Immature natural killer cell (primary cell): ENCODE data around the gene MUSTN1. TPM values are rescaled to one million over a fixed set of nuclear protein-coding genes. Genes with fewer than 3 reads are reported as not detected.

ENCODE experiments used
- DNase-seq, 3 donors: peaks; one replicate each; pipeline ENCODE4 v3.0.0; 2022; ENCODE audit warnings: mixed read lengths in 1 of 3
- H3K27ac Mint-ChIP-seq, 6 donors: one replicate each; pipeline ENCODE4 v1.8.0; 2020; ENCODE audit warnings: mixed read lengths in 6 of 6, mild to moderate bottlenecking in 5 of 6, inconsistent platforms in 4 of 6, moderate library complexity in 3 of 6
- H3K27me3 Mint-ChIP-seq, 3 donors: one replicate each; pipeline ENCODE4 v1.8.0; 2020 to 2021; ENCODE audit warnings: low read depth in 3 of 3, mild to moderate bottlenecking in 3 of 3, mixed read lengths in 3 of 3, moderate library complexity in 3 of 3, inconsistent platforms in 1 of 3
- H3K36me3 Mint-ChIP-seq, 3 donors: one replicate each; pipeline ENCODE4 v1.8.0; 2020; ENCODE audit warnings: mixed read lengths in 3 of 3, inconsistent platforms in 2 of 3, mild to moderate bottlenecking in 2 of 3
- H3K4me1 Mint-ChIP-seq, 2 donors: one replicate each; pipeline ENCODE4 v1.8.0; 2020; ENCODE audit warnings: inconsistent platforms in 2 of 2, mild to moderate bottlenecking in 2 of 2, mixed read lengths in 2 of 2, moderate library complexity in 1 of 2
- H3K4me3 Mint-ChIP-seq, 5 donors: one replicate each; pipeline ENCODE4 v1.8.0; 2020; ENCODE audit warnings: mild to moderate bottlenecking in 5 of 5, mixed read lengths in 5 of 5, inconsistent platforms in 3 of 5, moderate library complexity in 3 of 5
- H3K9me3 Mint-ChIP-seq, 6 donors: one replicate each; pipeline ENCODE4 v1.8.0; 2020; ENCODE audit warnings: mild to moderate bottlenecking in 6 of 6, mixed read lengths in 6 of 6, inconsistent platforms in 4 of 6, moderate library complexity in 3 of 6
- polyA plus RNA-seq, 3 donors: library from polyadenylated mRNA; unstranded; fragments of 300-500 nt; fragmentation: Illumina TruSeq; gene quantifications; one replicate each; pipeline ENCODE4 v1.2.3, GENCODE V29; 2021

The MUSTN1 gene
- polyA plus RNA-seq, 3 donors from 2014 or later: not detected

DNA sequence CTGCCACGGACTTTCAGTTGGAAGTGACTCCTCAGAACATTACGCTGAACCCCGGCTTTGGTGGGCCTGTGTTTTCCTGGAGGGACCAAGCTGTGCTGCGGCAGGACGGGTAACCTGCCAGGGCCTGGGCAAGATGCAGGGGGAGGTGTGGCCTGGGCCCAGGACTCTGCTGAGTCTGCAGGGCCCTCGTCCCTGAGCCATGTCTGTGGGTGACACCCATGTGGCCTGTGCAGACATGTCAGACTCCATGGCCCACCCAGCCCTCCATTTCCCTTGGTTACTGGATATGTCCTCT lies 45.1 kb downstream of the MUSTN1 start:
- Mint-ChIP-seq H3K9me3 (no peaks in the 10 kb centered on the region), H3K4me1 (no peaks in the 10 kb centered on the region), H3K4me3 (no peak overlapping the region), H3K27me3 (peaks cover 2 to 3% (median 2%) of the 10 kb centered on the region in 3 donors), H3K36me3 (no peaks in the 10 kb centered on the region), H3K27ac (no peak overlapping the region)
- no peak for DNase-seq

DNA sequence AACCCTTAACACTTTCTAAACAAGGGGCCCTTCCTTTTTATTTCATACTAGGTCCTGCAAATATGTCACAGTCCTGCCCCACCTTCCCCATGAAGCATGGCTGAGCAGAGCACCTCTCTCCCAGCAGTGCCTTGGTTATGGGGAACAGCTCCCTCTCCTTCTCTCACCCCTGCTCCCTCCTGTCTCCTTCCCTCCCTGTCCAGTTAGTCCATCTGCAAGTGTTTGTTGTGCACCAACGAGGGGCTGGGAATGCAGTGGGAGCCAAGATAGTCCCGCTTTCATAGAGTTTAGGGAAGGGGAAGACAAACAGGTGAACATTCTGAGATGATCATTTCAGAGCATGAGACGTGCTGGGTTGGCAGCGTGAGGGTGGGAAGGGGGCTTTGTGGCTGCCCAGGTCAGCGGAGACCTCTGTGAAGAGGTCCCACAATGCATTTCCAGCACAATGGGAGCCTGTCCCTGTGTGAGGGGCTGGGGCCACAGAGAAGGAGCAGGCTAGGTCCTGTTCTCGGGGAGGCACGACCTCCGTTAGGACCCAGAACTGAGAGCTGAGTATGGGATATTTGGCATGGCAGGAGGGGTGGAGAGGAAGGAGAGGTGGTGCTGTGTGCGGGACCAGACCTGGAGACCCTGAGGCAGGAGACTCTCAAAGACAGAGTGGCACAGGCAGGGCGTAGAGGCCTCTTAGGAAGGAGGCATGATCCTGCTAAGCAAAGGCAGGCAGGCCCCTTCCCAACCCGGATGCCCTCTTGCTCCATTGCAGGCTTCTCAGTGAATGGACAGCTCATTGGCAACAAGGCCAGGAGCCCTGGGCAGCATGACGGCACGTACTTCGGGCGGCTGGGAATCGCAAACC lies 45.7 kb downstream of the MUSTN1 start:
- Mint-ChIP-seq H3K36me3 (no peaks in the 10 kb centered on the region), H3K9me3 (no peaks in the 10 kb centered on the region), H3K27ac (no peak overlapping the region), H3K4me1 (no peaks in the 10 kb centered on the region), H3K4me3 (no peak overlapping the region), H3K27me3 (peaks cover 2 to 4% (median 3%) of the 10 kb centered on the region in 3 donors)
- DNase-seq: no peak

DNA sequence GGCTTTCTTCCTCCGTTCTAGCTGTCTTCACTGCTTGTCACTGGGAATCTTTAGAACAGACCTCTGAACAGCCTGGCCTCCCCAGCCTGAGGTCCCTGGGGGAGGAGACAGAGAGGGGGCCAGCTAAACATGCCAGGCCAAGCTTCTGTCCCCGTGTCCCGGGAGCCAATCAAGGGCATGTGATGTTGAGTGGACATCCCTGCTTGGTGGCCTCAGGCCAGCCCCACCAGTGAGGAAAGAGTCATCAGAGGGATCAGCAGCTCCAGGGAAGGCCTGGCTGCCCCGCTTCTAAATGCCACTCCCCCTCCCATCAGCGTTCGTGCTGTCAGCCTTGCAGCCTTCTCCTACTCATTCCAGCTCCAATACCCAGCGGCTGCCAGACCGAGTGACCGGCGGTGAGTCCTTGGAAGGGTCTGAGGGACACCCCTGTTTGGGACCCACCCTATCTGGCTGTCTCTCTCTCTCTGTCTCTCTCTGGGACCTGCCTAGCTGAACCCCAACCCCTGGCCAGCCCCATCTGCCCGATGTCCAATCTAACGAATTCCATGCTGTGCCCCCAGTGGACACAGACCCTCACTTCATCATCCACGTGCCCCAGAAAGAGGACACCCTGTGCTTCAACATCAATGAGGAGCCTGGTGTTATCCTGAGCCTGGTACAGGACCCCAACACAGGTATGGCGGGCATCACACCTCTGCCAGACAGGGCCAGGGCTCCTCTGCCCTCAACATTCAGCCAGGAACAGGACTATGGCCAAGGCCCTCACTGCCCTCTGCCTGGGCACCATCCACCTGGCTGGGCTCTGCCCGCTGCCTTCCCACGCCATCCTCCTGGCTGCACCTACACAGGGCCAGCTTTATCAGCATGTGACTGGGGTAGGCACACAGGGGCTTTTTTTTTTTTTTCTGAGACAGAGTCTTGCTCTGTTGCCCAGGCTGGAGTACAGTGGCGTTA lies 46.9 kb downstream of the MUSTN1 start:
- no peak overlapping the region for H3K27ac Mint-ChIP-seq
- no peak overlapping the region for H3K4me3 Mint-ChIP-seq
- H3K36me3 Mint-ChIP-seq: no peaks in the 10 kb centered on the region
- H3K9me3 Mint-ChIP-seq: no peaks in the 10 kb centered on the region
- H3K27me3 Mint-ChIP-seq: peaks cover 2 to 4% (median 3%) of the 10 kb centered on the region in 3 donors
- H3K4me1 Mint-ChIP-seq: no peaks in the 10 kb centered on the region
- no peak for DNase-seq

DNA sequence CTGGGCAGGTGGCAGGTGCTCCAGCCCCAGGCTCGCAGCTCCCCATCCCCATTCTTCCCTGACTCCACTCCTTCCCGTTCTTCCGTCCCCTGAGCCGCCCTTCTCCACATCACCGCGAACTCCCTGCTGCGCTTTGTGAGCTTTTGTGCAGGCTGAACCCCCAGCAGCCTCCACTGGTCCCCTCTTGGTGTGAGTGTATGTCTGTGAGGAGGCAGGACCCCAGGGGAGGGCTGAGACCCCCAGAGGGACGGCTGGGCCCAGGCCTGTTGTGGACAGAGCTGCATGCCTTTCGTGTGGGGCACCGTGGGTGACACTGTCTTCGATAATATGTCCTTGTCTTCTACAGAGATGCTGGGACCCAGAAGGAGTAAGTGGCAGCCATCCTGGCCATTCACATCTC lies 47.6 kb downstream of the MUSTN1 start:
- H3K27ac Mint-ChIP-seq: no peak overlapping the region
- H3K9me3 Mint-ChIP-seq: no peaks in the 10 kb centered on the region
- H3K4me1 Mint-ChIP-seq: no peaks in the 10 kb centered on the region
- DNase-seq: no peak
- H3K4me3 Mint-ChIP-seq: no peak overlapping the region
- H3K36me3 Mint-ChIP-seq: no peaks in the 10 kb centered on the region
- peaks cover 2 to 4% (median 3%) of the 10 kb centered on the region in 3 donors for H3K27me3 Mint-ChIP-seq

DNA sequence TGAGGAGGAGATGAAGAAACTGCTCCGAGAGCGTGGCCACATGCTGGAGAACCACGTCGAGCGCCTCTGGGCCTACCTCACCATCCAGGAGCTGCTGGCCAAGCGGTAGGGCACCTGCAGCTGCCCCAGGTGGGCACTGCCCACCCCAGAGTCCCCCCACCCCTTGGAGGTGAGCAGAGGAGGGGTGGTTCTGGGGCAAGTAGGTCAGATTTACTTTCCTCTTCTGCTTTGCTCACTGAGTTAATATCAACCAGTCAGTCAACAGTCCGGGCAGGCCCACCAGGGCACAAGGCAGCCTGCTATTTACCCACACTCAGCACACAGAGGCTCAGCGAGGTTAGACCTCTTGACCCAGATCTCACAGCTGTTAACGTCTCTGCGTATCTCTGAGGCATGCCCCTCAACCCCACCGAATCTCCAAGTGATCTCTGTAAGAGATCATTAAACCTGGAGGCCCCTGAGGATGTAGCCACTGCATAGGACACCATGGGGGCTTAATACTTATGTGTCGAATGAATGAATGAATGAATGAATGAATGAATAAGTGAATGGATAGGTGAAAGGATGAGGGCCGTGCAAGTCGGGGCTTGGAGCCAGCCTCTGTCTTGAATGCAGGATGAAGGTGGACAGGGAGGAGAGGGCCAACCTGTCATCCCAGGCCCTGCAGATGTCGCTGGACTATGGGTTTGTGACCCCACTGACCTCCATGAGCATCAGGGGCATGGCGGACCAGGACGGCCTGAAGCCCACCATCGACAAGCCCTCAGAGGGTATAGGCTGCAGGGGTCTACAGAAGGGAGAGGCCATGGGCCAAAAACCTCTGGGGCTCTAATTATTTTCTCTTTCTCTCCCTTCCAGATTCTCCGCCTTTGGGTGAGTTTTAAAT lies 48.2 kb downstream of the MUSTN1 start:
- Mint-ChIP-seq H3K4me3 (no peak overlapping the region), H3K27ac (no peak overlapping the region), H3K36me3 (no peaks in the 10 kb centered on the region), H3K9me3 (no peaks in the 10 kb centered on the region), H3K27me3 (peaks cover 0 to 4% (median 3%) of the 10 kb centered on the region in 3 donors), H3K4me1 (peaks cover 0 to 6% of the 10 kb centered on the region in 2 donors)
- DNase-seq: no peak

DNA sequence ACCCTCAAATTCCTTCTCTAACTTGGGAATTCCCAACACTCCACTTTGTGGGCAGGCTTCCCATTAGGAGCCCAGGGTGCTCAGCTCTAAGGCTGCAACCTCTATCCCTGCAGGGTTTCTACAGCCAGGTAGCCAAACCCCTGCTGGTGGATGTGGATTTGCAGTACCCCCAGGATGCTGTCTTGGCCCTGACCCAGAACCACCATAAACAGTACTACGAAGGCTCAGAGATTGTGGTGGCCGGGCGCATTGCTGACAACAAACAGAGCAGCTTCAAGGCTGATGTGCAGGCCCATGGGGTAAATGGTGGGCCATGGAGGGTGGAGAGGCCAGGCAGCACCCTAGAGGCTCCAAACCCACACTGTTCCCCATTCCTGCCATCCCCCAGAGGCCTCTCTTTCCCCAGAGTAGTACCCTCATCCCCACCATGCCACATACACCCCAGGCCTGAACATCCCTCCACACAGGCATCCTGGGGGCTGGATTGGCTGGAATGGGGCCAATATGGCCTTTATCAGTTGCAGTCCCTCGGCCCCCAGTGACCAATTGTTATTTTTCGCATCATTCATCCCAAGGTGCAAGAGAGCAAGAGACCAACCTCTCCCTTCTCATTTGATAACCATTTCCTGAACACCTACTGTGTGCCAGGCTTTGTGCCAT lies 49.8 kb downstream of the MUSTN1 start:
- Mint-ChIP-seq H3K4me1 (peaks cover 0 to 9% of the 10 kb centered on the region in 2 donors), H3K36me3 (no peaks in the 10 kb centered on the region), H3K27ac (no peak overlapping the region), H3K4me3 (no peak overlapping the region), H3K27me3 (peaks cover 0 to 6% (median 3%) of the 10 kb centered on the region in 3 donors), H3K9me3 (no peaks in the 10 kb centered on the region)
- no peak for DNase-seq

DNA sequence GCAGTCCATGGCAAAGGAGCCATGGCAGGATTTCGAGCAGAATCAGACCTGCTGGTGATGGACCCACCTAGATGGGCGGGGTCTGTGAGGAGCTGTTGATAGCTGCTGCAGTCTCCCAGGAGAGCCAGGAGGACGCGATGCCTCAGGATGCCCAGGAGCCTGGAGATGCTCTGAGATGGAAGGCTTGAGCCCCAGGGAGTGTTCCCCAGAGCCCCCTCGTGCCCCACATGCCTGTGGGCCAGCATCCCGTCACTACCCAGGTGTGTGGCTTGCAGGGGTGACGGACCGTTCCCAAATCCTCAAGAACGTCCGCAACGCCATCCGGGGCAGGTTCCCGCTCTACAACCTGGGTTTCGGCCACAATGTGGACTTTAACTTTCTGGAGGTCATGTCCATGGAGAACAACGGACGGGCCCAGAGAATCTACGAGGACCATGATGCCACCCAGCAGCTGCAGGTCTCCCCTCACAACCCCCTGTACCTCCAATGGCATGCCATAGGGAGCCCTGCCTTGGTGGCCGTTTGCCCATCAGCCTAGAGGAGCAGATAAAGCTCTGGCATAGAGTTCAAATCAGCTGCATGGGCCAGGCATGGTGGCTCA lies 50.7 kb downstream of the MUSTN1 start:
- no peak overlapping the region for H3K4me3 Mint-ChIP-seq
- H3K9me3 Mint-ChIP-seq: no peaks in the 10 kb centered on the region
- H3K27ac Mint-ChIP-seq: no peak overlapping the region
- peaks cover 0 to 9% of the 10 kb centered on the region in 2 donors for H3K4me1 Mint-ChIP-seq
- no peak for DNase-seq
- no peaks in the 10 kb centered on the region for H3K36me3 Mint-ChIP-seq
- peaks cover 0 to 6% (median 3%) of the 10 kb centered on the region in 3 donors for H3K27me3 Mint-ChIP-seq

DNA sequence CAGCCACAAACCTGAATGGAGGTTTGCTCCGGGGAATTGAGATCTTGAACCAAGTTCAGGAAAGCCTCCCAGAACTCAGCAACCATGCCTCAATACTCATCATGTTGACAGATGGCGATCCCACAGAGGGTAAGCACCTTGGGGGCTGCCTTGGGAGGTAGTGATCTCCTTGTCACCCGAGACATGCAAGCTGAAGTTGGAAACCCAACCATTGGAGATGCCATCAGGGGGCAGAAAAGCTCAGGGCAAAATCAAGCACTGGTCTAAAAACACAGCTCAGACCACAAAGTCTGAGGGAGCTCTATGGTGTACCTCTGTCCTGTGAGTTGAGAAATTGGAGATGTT lies 51.6 kb downstream of the MUSTN1 start:
- no peaks in the 10 kb centered on the region for H3K9me3 Mint-ChIP-seq
- H3K36me3 Mint-ChIP-seq: no peaks in the 10 kb centered on the region
- H3K4me3 Mint-ChIP-seq: no peak overlapping the region
- H3K27me3 Mint-ChIP-seq: peaks cover 0 to 6% (median 3%) of the 10 kb centered on the region in 3 donors
- peaks cover 4 to 9% of the 10 kb centered on the region in 2 donors for H3K4me1 Mint-ChIP-seq
- no peak for DNase-seq
- no peak overlapping the region for H3K27ac Mint-ChIP-seq

Other genes with a start within 250 kb of the MUSTN1 start
- gene PBRM1, start 149.1 kb downstream of the MUSTN1 start, polyA plus RNA-seq: 100 to 1,000 TPM in 1 of 3 donors, 10 to 100 TPM in 2; 52.4 to 116 (median 66.4) TPM
- gene GNL3, start 149.0 kb downstream of the MUSTN1 start, polyA plus RNA-seq: 10 to 100 TPM; 27.4 to 43.3 (median 28.0) TPM
- gene GLT8D1, start 129.2 kb downstream of the MUSTN1 start, polyA plus RNA-seq: 10 to 100 TPM; 72.7 to 81.9 (median 73.5) TPM
- gene SPCS1, start 128.9 kb downstream of the MUSTN1 start, polyA plus RNA-seq: 100 to 1,000 TPM; 261 to 411 (median 304) TPM
- 10 to 100 TPM in 1 of 3 donors, 1 to 10 TPM in 1, under 1 TPM in 1; 0.77 to 10.1 (median 5.1) TPM for gene NEK4, start 64.1 kb downstream of the MUSTN1 start, polyA plus RNA-seq
- not detected for gene ITIH1, start 57.4 kb downstream of the MUSTN1 start, polyA plus RNA-seq
- not detected for gene ITIH3, start 40.2 kb downstream of the MUSTN1 start, polyA plus RNA-seq
- under 1 TPM in 1 of 3 donors, not detected in 2; 0.71 TPM for gene ITIH4, start 4.3 kb downstream of the MUSTN1 start, polyA plus RNA-seq
- 10 to 100 TPM in 1 of 3 donors, 1 to 10 TPM in 2; 3.3 to 11.0 (median 8.2) TPM for gene STIMATE, start 62.5 kb upstream of the MUSTN1 start, polyA plus RNA-seq
- gene SFMBT1, start 211.1 kb upstream of the MUSTN1 start, polyA plus RNA-seq: 10 to 100 TPM in 2 of 3 donors, 1 to 10 TPM in 1; 6.6 to 12.9 (median 12.3) TPM